A549 (cell line): ENCODE data around the gene MAN1C1. TPM values are rescaled to one million over a fixed set of nuclear protein-coding genes. Genes with fewer than 3 reads are reported as not detected.

Experiments used
- ATAC-seq, 2 experiments: fragments of 200-7000 bp in 1 of 2; fragments of >200 bp in 1 of 2; cut with Nextera tagmentation in 1 of 2; cut with Tn5 transposase in 1 of 2; 3 replicates each; pipeline versions ENCODE4 v1.8.0 to v1.9.1; 2018 to 2020; ENCODE audit warnings: mild to moderate bottlenecking in 1 of 2, moderate library complexity in 1 of 2
- CTCF ChIA-PET: fragments of 300-600 bp; sonication (Branson Sonifier 250); formaldehyde crosslinking; extraction: SDS; loops from one replicate; lab custom pipeline; 2021; ENCODE audit warnings: antibody characterized with exemption, inconsistent platforms; lab: Yijun Ruan, JAX
- POLR2A ChIA-PET: fragments of 350-600 bp; formaldehyde crosslinking; extraction: SDS; loops from one replicate; lab custom pipeline; 2021; ENCODE audit warnings: antibody characterized with exemption, inconsistent platforms; lab: Yijun Ruan, JAX
- DNase-seq, 2 experiments: peaks; one replicate each; pipeline versions ENCODE4 v3.0.0 to v3.0.0-alpha.2; 2011 to 2016; ENCODE audit warnings: low read depth in 1 of 2, low spot score in 1 of 2
- FAIRE-seq: peaks from 2 replicates; lab custom pipeline; 2011; peaks lifted over from hg19 to GRCh38; lab: Jason Lieb, UNC
- H3K27ac ChIP-seq, 2 experiments: fragments of >200 bp; sonication (Bioruptor Twin); formaldehyde crosslinking; 3 replicates each; pipeline ENCODE4 v1.5.1; 2016 to 2017
- H3K4me1 ChIP-seq: fragments of >200 bp; sonication (Bioruptor Twin); formaldehyde crosslinking; 3 replicates; pipeline ENCODE4 v1.6.1; 2016
- H3K4me2 ChIP-seq: fragments of >200 bp; sonication (Bioruptor Twin); formaldehyde crosslinking; 3 replicates; pipeline ENCODE4 v1.6.1; 2016
- H3K4me3 ChIP-seq: fragments of >200 bp; sonication (Bioruptor Twin); formaldehyde crosslinking; 3 replicates; pipeline ENCODE4 v1.5.1; 2016
- H3K9me3 ChIP-seq: fragments of >200 bp; sonication (Bioruptor Twin); formaldehyde crosslinking; 3 replicates; pipeline ENCODE4 v1.6.1; 2016
- CHD4 ChIP-seq: fragments of 200-600 bp; sonication (generic); IDR thresholded peaks from 2 replicates; pipeline ENCODE4 v1.6.1; 2016; ENCODE audit warnings: antibody characterized with exemption, mild to moderate bottlenecking, borderline replicate concordance
- GATA3 ChIP-seq: IDR thresholded peaks from 2 replicates; pipeline ENCODE4 v1.6.1; 2012; ENCODE audit warnings: borderline replicate concordance
- HDAC2 ChIP-seq: fragments of 200-600 bp; sonication (generic); IDR thresholded peaks from 2 replicates; pipeline ENCODE4 v1.6.1; 2016
- HOXA7 ChIP-seq: fragments of 250-450 bp; sonication (Bioruptor Pico); IDR thresholded peaks from 2 replicates; pipeline ENCODE4 v1.5.0; 2020; ENCODE audit warnings: mild to moderate bottlenecking, moderate library complexity
- HOXB5 ChIP-seq: fragments of 250-450 bp; sonication (Bioruptor Pico); IDR thresholded peaks from 2 replicates; pipeline ENCODE4 v1.5.0; 2020; ENCODE audit warnings: mild to moderate bottlenecking, moderate library complexity
- KDM5A ChIP-seq: fragments of 200-600 bp; sonication (generic); IDR thresholded peaks from 2 replicates; pipeline ENCODE4 v1.6.1; 2016; ENCODE audit warnings: antibody characterized with exemption, mild to moderate bottlenecking
- MAX ChIP-seq: IDR thresholded peaks from 2 replicates; pipeline ENCODE4 v1.6.1; 2012
- MAZ ChIP-seq: fragments of 150-350 bp; IDR thresholded peaks from 2 replicates; pipeline ENCODE4 v1.6.1; 2014; ENCODE audit warnings: antibody characterized with exemption, low read depth, low read length, borderline replicate concordance
- MYC ChIP-seq: IDR thresholded peaks from 2 replicates; pipeline ENCODE4 v1.6.1; 2012; ENCODE audit warnings: mild to moderate bottlenecking, inconsistent platforms, low read length, improper control_type of control experiment, borderline replicate concordance
- PBX3 ChIP-seq: IDR thresholded peaks from 2 replicates; pipeline ENCODE4 v1.6.1; 2012
- RARB ChIP-seq: fragments of 250-450 bp; sonication (Bioruptor Pico); IDR thresholded peaks from 2 replicates; pipeline ENCODE4 v1.8.0; 2021; ENCODE audit warnings: mild to moderate bottlenecking, moderate library complexity
- RCOR1 ChIP-seq: fragments of 150-350 bp; IDR thresholded peaks from 2 replicates; pipeline ENCODE4 v1.6.1; 2014; ENCODE audit warnings: antibody characterized with exemption, low read length, low read depth
- REST ChIP-seq: fragments of 200-600 bp; sonication (generic); IDR thresholded peaks from 2 replicates; pipeline ENCODE4 v1.6.1; 2016; ENCODE audit warnings: antibody characterized with exemption, mild to moderate bottlenecking, moderate library complexity
- RFX5 ChIP-seq: fragments of 450-650 bp; IDR thresholded peaks from 2 replicates; pipeline ENCODE4 v1.7.1; 2014; ENCODE audit warnings: antibody characterized with exemption, mild to moderate bottlenecking, moderate library complexity
- RNF2 ChIP-seq: fragments of 200-600 bp; sonication (generic); IDR thresholded peaks from 2 replicates; pipeline ENCODE4 v1.6.1; 2016; ENCODE audit warnings: low read depth, mild to moderate bottlenecking, antibody characterized with exemption, moderate library complexity, borderline replicate concordance
- TFCP2L1 ChIP-seq: fragments of 250-450 bp; sonication (Bioruptor Pico); IDR thresholded peaks from 2 replicates; pipeline ENCODE4 v1.5.0; 2021; ENCODE audit warnings: mild to moderate bottlenecking
- ZC3H11A ChIP-seq: fragments of 450-650 bp; IDR thresholded peaks from 2 replicates; pipeline ENCODE4 v1.6.1; 2014; ENCODE audit warnings: antibody characterized with exemption, mild to moderate bottlenecking
- ZFP36 ChIP-seq: fragments of 450-650 bp; IDR thresholded peaks from 2 replicates; pipeline ENCODE4 v1.6.1; 2014; ENCODE audit warnings: borderline replicate concordance; ENCODE audit not compliant: partially characterized antibody
- WGBS: methylation state at CpG from one replicate; pipeline ENCODE4 v1.1.6; 2017; ENCODE audit errors: missing lambda C conversion rate; 5-methylcytosine and 5-hydroxymethylcytosine counted together
- polyA plus RNA-seq, 4 experiments: library from polyadenylated mRNA; depleted of rRNA in 3 of 4; stranded (reverse); fragments of >200 nt; fragmentation: RNase III in 1 of 4; extraction: RNeasy Plus Mini Kit Qiagen cat#74134 plus additional on column Dnase treatment in 1 of 4; gene quantifications; 2 replicates in 3 of 4; 3 replicates in 1 of 4; pipeline ENCODE4 v1.2.3, GENCODE V29; 2011 to 2017
- TF ChIP-seq, protein P1 (sequence below): fragments of 450-650 bp; IDR thresholded peaks from 2 replicates; pipeline ENCODE4 v1.6.1; 2014; ENCODE audit warnings: antibody characterized with exemption
- TF ChIP-seq, protein P2 (sequence below): fragments of >200 bp; sonication (Bioruptor Twin); formaldehyde crosslinking; IDR thresholded peaks from 3 replicates; pipeline ENCODE4 v1.5.1; 2016
- TF ChIP-seq, protein P3 (sequence below): fragments of >200 bp; sonication (Bioruptor Twin); formaldehyde crosslinking; IDR thresholded peaks from 2 replicates; pipeline ENCODE4 v1.6.1; 2016

Gene MAN1C1
- polyA plus RNA-seq, 2 of the 4 experiments (the other 2 are of a cell fraction): 0.22 to 0.27 TPM

- POLR2A ChIA-PET: no interaction called here
- no peak overlapping the region for H3K4me3 ChIP-seq
- no peak for TF ChIP-seq HOXB5 (CRISPR knock-in tag)
- TF ChIP-seq RCOR1: no peak
- no peak for TF ChIP-seq ZFP36
- TF ChIP-seq GATA3: no peak
- no peak for TF ChIP-seq PBX3
- no peak for TF ChIP-seq RFX5
- no peak for TF ChIP-seq MAX
- no peak for TF ChIP-seq HOXA7
- no peak for TF ChIP-seq REST
- no peak for TF ChIP-seq RARB (CRISPR knock-in tag)
- TF ChIP-seq, protein P1, sequence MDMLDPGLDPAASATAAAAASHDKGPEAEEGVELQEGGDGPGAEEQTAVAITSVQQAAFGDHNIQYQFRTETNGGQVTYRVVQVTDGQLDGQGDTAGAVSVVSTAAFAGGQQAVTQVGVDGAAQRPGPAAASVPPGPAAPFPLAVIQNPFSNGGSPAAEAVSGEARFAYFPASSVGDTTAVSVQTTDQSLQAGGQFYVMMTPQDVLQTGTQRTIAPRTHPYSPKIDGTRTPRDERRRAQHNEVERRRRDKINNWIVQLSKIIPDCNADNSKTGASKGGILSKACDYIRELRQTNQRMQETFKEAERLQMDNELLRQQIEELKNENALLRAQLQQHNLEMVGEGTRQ: no peak
- TF ChIP-seq, protein P2, sequence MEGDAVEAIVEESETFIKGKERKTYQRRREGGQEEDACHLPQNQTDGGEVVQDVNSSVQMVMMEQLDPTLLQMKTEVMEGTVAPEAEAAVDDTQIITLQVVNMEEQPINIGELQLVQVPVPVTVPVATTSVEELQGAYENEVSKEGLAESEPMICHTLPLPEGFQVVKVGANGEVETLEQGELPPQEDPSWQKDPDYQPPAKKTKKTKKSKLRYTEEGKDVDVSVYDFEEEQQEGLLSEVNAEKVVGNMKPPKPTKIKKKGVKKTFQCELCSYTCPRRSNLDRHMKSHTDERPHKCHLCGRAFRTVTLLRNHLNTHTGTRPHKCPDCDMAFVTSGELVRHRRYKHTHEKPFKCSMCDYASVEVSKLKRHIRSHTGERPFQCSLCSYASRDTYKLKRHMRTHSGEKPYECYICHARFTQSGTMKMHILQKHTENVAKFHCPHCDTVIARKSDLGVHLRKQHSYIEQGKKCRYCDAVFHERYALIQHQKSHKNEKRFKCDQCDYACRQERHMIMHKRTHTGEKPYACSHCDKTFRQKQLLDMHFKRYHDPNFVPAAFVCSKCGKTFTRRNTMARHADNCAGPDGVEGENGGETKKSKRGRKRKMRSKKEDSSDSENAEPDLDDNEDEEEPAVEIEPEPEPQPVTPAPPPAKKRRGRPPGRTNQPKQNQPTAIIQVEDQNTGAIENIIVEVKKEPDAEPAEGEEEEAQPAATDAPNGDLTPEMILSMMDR: no peak
- TF ChIP-seq CHD4: no peak
- no peak for TF ChIP-seq KDM5A
- no peak for TF ChIP-seq TFCP2L1 (CRISPR knock-in tag)
- no peak for TF ChIP-seq ZC3H11A
- TF ChIP-seq, protein P3, sequence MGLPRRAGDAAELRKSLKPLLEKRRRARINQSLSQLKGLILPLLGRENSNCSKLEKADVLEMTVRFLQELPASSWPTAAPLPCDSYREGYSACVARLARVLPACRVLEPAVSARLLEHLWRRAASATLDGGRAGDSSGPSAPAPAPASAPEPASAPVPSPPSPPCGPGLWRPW: no peak
- TF ChIP-seq HDAC2: no peak
- no peak for TF ChIP-seq MAZ
- no peak for DNase-seq
- no peaks in the 10 kb centered on the region for H3K9me3 ChIP-seq
- 89% methylated on average over 7 of the region's 7 CpGs for WGBS
- peak overlapping the region; percentile 84; the same call in 1 of the 3 replicates for H3K4me2 ChIP-seq
- ATAC-seq: no peak
- CTCF ChIA-PET: interaction anchor here (1.1 to 1.5 kb wide), 5 partner anchors 36 to 195 kb away, joined by 3 to 5 read pairs (median 3); no protein-coding TSS in a partner anchor
- H3K4me1 ChIP-seq: 0 out of 3 replicates have a peak, but pooled peaks cover 8% of the 10 kb centered on the region
- no peak for FAIRE-seq
- no peak overlapping the region for H3K27ac ChIP-seq
Measured at GRCh38 chr1:25615172-25615541, 1.4 kb upstream of the MAN1C1 start.

GRCh38 chr1:25615563-25616094 lies 962 bp upstream of the MAN1C1 start:
- peak overlapping the region; percentile 72 for H3K4me3 ChIP-seq
- TF ChIP-seq RCOR1 (no peak), HDAC2 (no peak), HOXA7 (no peak), MYC (no peak), RNF2 (0 out of 2 replicates have a peak, but pooled peaks have one; percentile 45)
- ChIA-PET POLR2A (interaction anchor here (0.6 kb wide), 1 partner anchor 21 kb away, joined by 3 read pairs; no protein-coding TSS in a partner anchor), CTCF (interaction anchor here (0.8 to 1.4 kb wide), 5 partner anchors 37 to 195 kb away, joined by 3 read pairs; no protein-coding TSS in a partner anchor)
- no peaks in the 10 kb centered on the region for H3K9me3 ChIP-seq
- peak overlapping the region; percentile 84 for H3K4me2 ChIP-seq
- H3K4me1 ChIP-seq: 0 out of 3 replicates have a peak, but pooled peaks cover 5% of the 10 kb centered on the region
- peak overlapping the region; percentile 76 to 94 for H3K27ac ChIP-seq
- FAIRE-seq (no peak), DNase-seq (no peak), ATAC-seq (peak in 1 of 2 experiments; percentile 50; a peak in 4 of 6 replicates)
- 30% methylated on average over 11 of the region's 12 CpGs for whole genome bisulfite sequencing
